Activated naive CD8-positive, alpha-beta T cell treated with anti-CD3 and anti-CD28 coated beads, Interleukin-2, amount 10 ng/mL, durations not matched to agents 7 days and 5 days (primary cell): ENCODE measurements around the gene MAP1LC3B. TPM values are rescaled to one million over a fixed set of nuclear protein-coding genes. Genes with fewer than 3 reads are reported as not detected.
A peak's percentile ranks its signal among the peaks of the same experiment; 100 is the strongest.

Experiments used
- ATAC-seq: fragments of 150-1000 bp; cut with Tn5 transposase; one replicate; pipeline ENCODE4 v1.10.0; 2021; ENCODE audit warnings: low read depth, moderate library complexity
- POLR2A ChIA-PET: fragments of 350-600 bp; sonication (Branson Sonifier 250); formaldehyde crosslinking; loops from one replicate; lab custom pipeline; 2021; ENCODE audit warnings: antibody characterized with exemption; lab: Charles Lee
- DNase-seq: peaks from one replicate; pipeline ENCODE4 v3.0.0; 2021
- H3K27ac Mint-ChIP-seq: one replicate; pipeline ENCODE4 v1.8.0; 2022; ENCODE audit warnings: mild to moderate bottlenecking, mixed read lengths
- H3K27me3 Mint-ChIP-seq: one replicate; pipeline ENCODE4 v1.8.0; 2022; ENCODE audit warnings: mild to moderate bottlenecking, moderate library complexity, mixed read lengths
- H3K36me3 Mint-ChIP-seq: one replicate; pipeline ENCODE4 v1.8.0; 2021; ENCODE audit warnings: mild to moderate bottlenecking, mixed read lengths
- H3K4me1 Mint-ChIP-seq: one replicate; pipeline ENCODE4 v1.8.0; 2021; ENCODE audit warnings: mixed read lengths
- H3K4me3 Mint-ChIP-seq: one replicate; pipeline ENCODE4 v1.8.0; 2022; ENCODE audit warnings: mild to moderate bottlenecking, moderate library complexity, mixed read lengths
- H3K9me3 Mint-ChIP-seq: one replicate; pipeline ENCODE4 v1.8.0; 2021; ENCODE audit warnings: mixed read lengths
- total RNA-seq, 2 experiments: library from RNA; stranded (reverse); gene quantifications; one replicate each; pipeline ENCODE4 v1.2.3, GENCODE V29; 2021

MAP1LC3B gene
- total RNA-seq, 2 experiments from 2014 or later = 55.6 to 57.4 TPM

DNA sequence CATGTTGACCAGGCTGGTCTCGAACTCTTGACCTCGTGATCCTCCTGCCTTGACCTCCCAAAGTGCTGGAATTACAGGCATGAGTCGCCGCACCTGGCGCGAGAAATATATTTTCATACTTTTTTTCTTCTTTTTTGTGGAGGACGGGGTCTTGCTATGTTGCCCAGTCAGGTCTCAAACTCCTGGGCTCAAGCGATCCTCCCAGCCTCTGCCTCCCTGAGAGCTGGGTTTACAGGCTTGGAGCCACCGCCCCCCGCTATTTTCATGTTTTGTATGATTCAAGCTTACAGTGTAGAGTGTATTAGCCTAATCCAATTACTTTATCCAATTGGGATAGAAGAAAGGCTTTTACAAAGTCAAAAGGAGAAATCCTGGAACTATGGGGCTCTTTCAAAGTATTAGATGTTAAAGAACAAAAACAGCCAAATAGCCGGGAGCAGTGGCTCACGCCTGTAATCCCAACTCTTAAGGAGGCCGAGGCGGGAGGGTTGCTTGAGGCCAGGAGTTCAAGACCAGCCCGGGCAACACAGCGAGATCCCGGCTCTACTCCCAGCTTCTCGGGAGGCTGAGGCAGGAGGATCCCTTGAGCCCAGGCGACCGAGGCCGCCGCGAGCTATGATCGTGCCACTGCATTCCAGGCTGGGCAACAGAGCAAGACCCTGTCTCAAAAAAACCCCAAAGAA is 1.4 kb upstream of the MAP1LC3B start:
- Mint-ChIP-seq H3K27ac (peak overlapping the region; percentile 96), H3K4me1 (peaks cover 42% of the 10 kb centered on the region), H3K36me3 (peaks cover 3% of the 10 kb centered on the region), H3K27me3 (no peaks in the 10 kb centered on the region), H3K9me3 (no peaks in the 10 kb centered on the region), H3K4me3 (peak overlapping the region; percentile 85)
- ATAC-seq (no peak), DNase-seq (no peak)
- POLR2A ChIA-PET = interaction anchor here (3.8 kb wide), 1 partner anchor 73 kb away, joined by 24 read pairs; the partner anchor contains the start of gene C16orf95

DNA sequence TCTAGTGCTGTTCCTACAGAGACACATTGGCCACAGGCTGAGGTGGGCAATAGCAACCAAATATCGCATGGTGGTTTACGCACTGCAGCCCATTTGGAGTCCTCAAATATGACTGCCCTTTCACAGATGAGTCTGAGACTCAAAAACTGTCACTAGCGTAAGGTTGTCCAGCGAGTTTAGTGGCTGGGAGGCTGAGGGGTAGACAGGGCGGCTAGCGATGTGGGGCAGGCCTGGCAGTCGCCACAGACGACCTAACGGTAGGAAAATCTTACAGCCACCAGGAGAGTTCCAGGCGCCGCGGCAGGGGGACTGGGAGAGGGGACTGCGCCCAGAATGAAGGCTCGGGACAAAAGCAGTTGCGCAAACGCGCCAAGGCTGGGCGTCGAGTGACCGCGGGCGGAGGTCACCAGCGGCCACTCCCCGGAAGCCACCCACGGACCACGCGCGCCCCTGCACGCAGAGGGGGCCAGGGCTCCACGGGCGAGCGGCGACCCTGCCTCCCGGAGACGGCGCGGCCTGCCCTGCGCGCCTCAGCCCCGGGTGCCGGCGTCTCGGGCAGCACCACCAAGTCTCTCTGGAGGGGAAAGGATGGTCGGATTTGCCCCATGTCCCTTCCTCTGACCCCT is 699 bp upstream of the MAP1LC3B start:
- no peak for ATAC-seq
- H3K27me3 Mint-ChIP-seq = no peaks in the 10 kb centered on the region
- POLR2A ChIA-PET = interaction anchor here (3.8 kb wide), 1 partner anchor 74 kb away, joined by 24 read pairs; the partner anchor contains the start of gene C16orf95

GRCh38 chr16:87392821-87393679 is 914 bp downstream of the MAP1LC3B start:
- DNase-seq (peak; percentile 71), ATAC-seq (no peak)
- H3K4me3 Mint-ChIP-seq = peak overlapping the region; percentile 93
- peaks cover 5% of the 10 kb centered on the region for H3K36me3 Mint-ChIP-seq
- POLR2A ChIA-PET = interaction anchor here (0.6 to 3.8 kb wide), 6 partner anchors 9 to 558 kb away, joined by 3 to 44 read pairs (median 3); partner anchors contain the start of genes BANP, C16orf95, FBXO31 and KLHDC4
- H3K9me3 Mint-ChIP-seq = no peaks in the 10 kb centered on the region
- no peaks in the 10 kb centered on the region for H3K27me3 Mint-ChIP-seq
- peak overlapping the region; percentile 88 for H3K27ac Mint-ChIP-seq
- H3K4me1 Mint-ChIP-seq = peaks cover 31% of the 10 kb centered on the region

More for the DNA sequence above, 699 bp upstream of the MAP1LC3B start:
- Mint-ChIP-seq H3K4me3 (peak overlapping the region; percentile 85), H3K36me3 (peaks cover 3% of the 10 kb centered on the region), H3K4me1 (peaks cover 42% of the 10 kb centered on the region), H3K27ac (peak overlapping the region; percentile 96), H3K9me3 (no peaks in the 10 kb centered on the region)
- no peak for DNase-seq

- Mint-ChIP-seq H3K4me1 (peaks cover 25% of the 10 kb centered on the region), H3K27me3 (no peaks in the 10 kb centered on the region), H3K36me3 (peaks cover 5% of the 10 kb centered on the region), H3K9me3 (no peaks in the 10 kb centered on the region), H3K27ac (peak overlapping the region; percentile 88), H3K4me3 (peak overlapping the region; percentile 93)
- DNase-seq (no peak), ATAC-seq (no peak)
- POLR2A ChIA-PET = interaction anchor here (1.0 to 3.8 kb wide), 4 partner anchors 10 to 557 kb away, joined by 3 to 44 read pairs (median 14); partner anchors contain the start of genes BANP, C16orf95, FBXO31 and KLHDC4
These were observed 1.5 kb downstream of the MAP1LC3B start for GRCh38 chr16:87393680-87394055.

DNA sequence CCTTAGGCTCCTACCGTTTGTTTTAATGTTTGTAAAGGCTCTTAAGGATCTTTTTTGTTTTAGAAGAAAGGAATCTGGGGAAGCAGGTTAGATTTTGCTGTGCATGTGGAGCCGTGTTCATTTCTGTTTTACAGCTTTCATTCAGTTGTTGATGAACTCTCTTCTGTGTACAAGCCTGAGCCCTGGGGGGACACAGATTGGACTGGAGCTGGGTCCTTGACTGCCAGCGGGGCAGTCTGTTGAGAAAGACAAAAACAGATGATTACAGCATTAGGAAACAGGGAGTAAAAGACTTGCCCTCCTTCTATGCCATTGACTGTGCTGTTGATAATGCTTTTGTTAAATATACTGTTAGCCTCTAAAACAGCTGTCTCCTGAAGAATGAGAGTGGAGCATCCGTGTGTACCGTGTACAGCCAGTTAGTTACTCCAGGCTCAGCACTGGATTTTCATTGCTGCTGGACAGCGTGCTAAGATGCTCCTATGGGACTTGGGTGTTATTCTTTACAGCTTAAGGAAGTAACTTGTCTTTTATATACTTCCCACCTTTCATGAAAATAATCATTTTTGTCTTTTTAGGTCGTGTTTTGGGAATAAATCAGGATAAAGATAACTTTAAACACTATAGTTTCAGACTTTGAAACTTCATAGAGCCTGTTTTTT is 3.2 kb downstream of the MAP1LC3B start:
- Mint-ChIP-seq H3K4me3 (no peak overlapping the region), H3K4me1 (peaks cover 21% of the 10 kb centered on the region)

GRCh38 chr16:87404764-87405625 is 12.9 kb downstream of the MAP1LC3B start:
- H3K36me3 Mint-ChIP-seq = peaks cover 12% of the 10 kb centered on the region
- POLR2A ChIA-PET = interaction anchor here (0.7 kb wide), 1 partner anchor 233 kb away, joined by 3 read pairs; no protein-coding TSS in a partner anchor
- DNase-seq = no peak
- H3K4me3 Mint-ChIP-seq = no peak overlapping the region
- no peak for ATAC-seq
- no peaks in the 10 kb centered on the region for H3K27me3 Mint-ChIP-seq
- H3K4me1 Mint-ChIP-seq = peaks cover 3% of the 10 kb centered on the region
- H3K9me3 Mint-ChIP-seq = no peaks in the 10 kb centered on the region
- no peak overlapping the region for H3K27ac Mint-ChIP-seq

More for the DNA sequence above, 3.2 kb downstream of the MAP1LC3B start:
- H3K27ac Mint-ChIP-seq = no peak overlapping the region
- no peaks in the 10 kb centered on the region for H3K27me3 Mint-ChIP-seq
- H3K36me3 Mint-ChIP-seq = peaks cover 7% of the 10 kb centered on the region
- ATAC-seq (no peak), DNase-seq (no peak)
- H3K9me3 Mint-ChIP-seq = no peaks in the 10 kb centered on the region
- POLR2A ChIA-PET = interaction anchor here (0.7 to 3.8 kb wide), 2 partner anchors 12 to 370 kb away, joined by 5 to 44 read pairs; partner anchors contain the start of genes FBXO31 and KLHDC4

GRCh38 chr16:87406495-87407088 is 14.5 kb downstream of the MAP1LC3B start:
- Mint-ChIP-seq H3K27me3 (no peaks in the 10 kb centered on the region), H3K4me1 (peaks cover 3% of the 10 kb centered on the region), H3K4me3 (no peak overlapping the region), H3K9me3 (no peaks in the 10 kb centered on the region), H3K36me3 (peaks cover 9% of the 10 kb centered on the region), H3K27ac (no peak overlapping the region)
- no peak for ATAC-seq
- DNase-seq = no peak
- POLR2A ChIA-PET = no interaction called here

DNA sequence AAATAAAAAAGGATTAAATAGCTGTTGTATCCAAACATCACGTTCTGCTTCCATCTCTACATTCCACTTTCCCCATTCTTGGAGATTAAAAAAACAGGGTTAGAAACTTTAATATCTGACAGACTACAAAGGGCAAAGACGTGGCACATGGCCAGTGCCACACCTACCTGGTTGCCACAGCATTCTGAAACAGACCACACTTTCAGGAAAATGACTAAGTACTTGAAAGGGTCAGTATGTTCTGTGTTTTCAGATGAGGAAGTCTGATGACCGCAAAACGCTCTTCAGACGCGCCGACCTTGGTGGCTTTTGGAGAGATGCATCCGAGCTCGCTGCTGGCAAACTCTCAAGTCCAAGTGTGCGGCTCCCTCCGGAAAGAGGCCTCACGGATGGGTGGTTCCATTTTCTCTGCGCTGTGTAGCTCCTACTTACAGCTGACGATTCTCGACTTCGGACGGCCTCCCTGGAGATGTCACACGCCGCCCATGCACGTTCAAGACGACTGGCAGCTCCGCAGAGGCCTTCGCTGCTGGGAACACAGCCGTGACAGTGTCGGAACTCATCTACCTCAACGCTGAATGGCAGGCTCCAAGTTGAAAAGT is 15.5 kb downstream of the MAP1LC3B start:
- ATAC-seq (no peak), DNase-seq (no peak)
- Mint-ChIP-seq H3K9me3 (no peaks in the 10 kb centered on the region), H3K36me3 (peaks cover 9% of the 10 kb centered on the region), H3K4me3 (no peak overlapping the region), H3K27ac (no peak overlapping the region), H3K27me3 (no peaks in the 10 kb centered on the region), H3K4me1 (peaks cover 3% of the 10 kb centered on the region)
- POLR2A ChIA-PET = no interaction called here

GRCh38 chr16:87409153-87409552 is 17.0 kb downstream of the MAP1LC3B start:
- peaks cover 5% of the 10 kb centered on the region for H3K36me3 Mint-ChIP-seq
- peaks cover 3% of the 10 kb centered on the region for H3K4me1 Mint-ChIP-seq
- DNase-seq (no peak), ATAC-seq (no peak)
- H3K4me3 Mint-ChIP-seq = no peak overlapping the region
- no peak overlapping the region for H3K27ac Mint-ChIP-seq
- H3K27me3 Mint-ChIP-seq = no peaks in the 10 kb centered on the region
- no peaks in the 10 kb centered on the region for H3K9me3 Mint-ChIP-seq
- POLR2A ChIA-PET = no interaction called here

- H3K27ac Mint-ChIP-seq = no peak overlapping the region
- peaks cover 3% of the 10 kb centered on the region for H3K4me1 Mint-ChIP-seq
- H3K4me3 Mint-ChIP-seq = no peak overlapping the region
- POLR2A ChIA-PET = no interaction called here
- DNase-seq (no peak), ATAC-seq (no peak)
- no peaks in the 10 kb centered on the region for H3K27me3 Mint-ChIP-seq
- H3K36me3 Mint-ChIP-seq = peaks cover 5% of the 10 kb centered on the region
- H3K9me3 Mint-ChIP-seq = no peaks in the 10 kb centered on the region
These were observed 17.6 kb downstream of the MAP1LC3B start for GRCh38 chr16:87409781-87410180.

- Mint-ChIP-seq H3K4me1 (peaks cover 3% of the 10 kb centered on the region), H3K27ac (no peak overlapping the region), H3K9me3 (no peaks in the 10 kb centered on the region), H3K4me3 (no peak overlapping the region), H3K27me3 (no peaks in the 10 kb centered on the region), H3K36me3 (peaks cover 1% of the 10 kb centered on the region)
- DNase-seq (no peak), ATAC-seq (no peak)
- POLR2A ChIA-PET = no interaction called here
These were observed 18.4 kb downstream of the MAP1LC3B start for GRCh38 chr16:87410530-87410929.
